Type B pancreatic cell (in vitro differentiated cells): ENCODE results near the gene OR10J5. TPM values are rescaled to one million over a fixed set of nuclear protein-coding genes. Genes with fewer than 3 reads are reported as not detected.
"Not testable (repeated sequence)": the region's sequence is repeated elsewhere in the genome, so short reads cannot be mapped to it uniquely, and the experiment has no call there.

Experiments used
- DNase-seq: peaks from one replicate; pipeline ENCODE4 v3.0.0; 2021; ENCODE audit warnings: mixed read lengths; ENCODE audit not compliant: unreplicated experiment; ENCODE audit errors: extremely low spot score
- H3K27ac Mint-ChIP-seq: 2 replicates; pipeline ENCODE4 v1.8.0; 2021; ENCODE audit warnings: mild to moderate bottlenecking, mixed read lengths
- H3K27me3 Mint-ChIP-seq: 2 replicates; pipeline ENCODE4 v1.8.0; 2021; ENCODE audit warnings: mixed read lengths
- H3K36me3 Mint-ChIP-seq: 2 replicates; pipeline ENCODE4 v1.8.0; 2021; ENCODE audit warnings: mixed read lengths
- H3K4me1 Mint-ChIP-seq: one replicate; pipeline ENCODE4 v1.8.0; 2021; ENCODE audit warnings: mixed read lengths; ENCODE audit not compliant: unreplicated experiment
- H3K4me3 Mint-ChIP-seq: 2 replicates; pipeline ENCODE4 v1.8.0; 2021; ENCODE audit warnings: mild to moderate bottlenecking, mixed read lengths
- H3K9me3 Mint-ChIP-seq: 2 replicates; pipeline ENCODE4 v1.8.0; 2021; ENCODE audit warnings: mixed read lengths
- CTCF ChIP-seq: fragments of 200-600 bp; sonication (generic); conservative IDR thresholded peaks from 2 replicates; pipeline ENCODE4 v1.5.0; 2021; ENCODE audit warnings: antibody characterized with exemption, mild to moderate bottlenecking
- total RNA-seq: library from RNA; stranded (reverse); gene quantifications from 2 replicates; pipeline ENCODE4 v1.2.1, GENCODE V29; 2021; ENCODE audit warnings: low replicate concordance

OR10J5 gene
- total RNA-seq, 1 donor from 2014 or later = not detected

GRCh38 chr1:159501082-159501481 lies 34.7 kb downstream of the OR10J5 start:
- DNase-seq = no peak
- H3K4me3 Mint-ChIP-seq = no peak overlapping the region
- peaks cover under 1% of the 10 kb centered on the region for H3K9me3 Mint-ChIP-seq
- H3K36me3 Mint-ChIP-seq = no peaks in the 10 kb centered on the region
- no peak for TF ChIP-seq CTCF
- no peaks in the 10 kb centered on the region for H3K4me1 Mint-ChIP-seq
- H3K27ac Mint-ChIP-seq = no peak overlapping the region
- no peaks in the 10 kb centered on the region for H3K27me3 Mint-ChIP-seq

GRCh38 chr1:159494513-159495210 lies 41.1 kb downstream of the OR10J5 start:
- not testable (repeated sequence) for H3K9me3 Mint-ChIP-seq, H3K27ac Mint-ChIP-seq, H3K27me3 Mint-ChIP-seq, H3K4me1 Mint-ChIP-seq, DNase-seq, H3K36me3 Mint-ChIP-seq, H3K4me3 Mint-ChIP-seq

GRCh38 chr1:159493354-159493753 lies 42.5 kb downstream of the OR10J5 start:
- H3K27me3 Mint-ChIP-seq = no peaks in the 10 kb centered on the region
- peaks cover 6% of the 10 kb centered on the region for H3K9me3 Mint-ChIP-seq
- no peak for TF ChIP-seq CTCF
- no peaks in the 10 kb centered on the region for H3K4me1 Mint-ChIP-seq
- H3K36me3 Mint-ChIP-seq = no peaks in the 10 kb centered on the region
- DNase-seq = no peak
- no peak overlapping the region for H3K27ac Mint-ChIP-seq
- H3K4me3 Mint-ChIP-seq = no peak overlapping the region

- H3K4me1 Mint-ChIP-seq = no peaks in the 10 kb centered on the region
- peaks cover 6% of the 10 kb centered on the region for H3K9me3 Mint-ChIP-seq
- TF ChIP-seq CTCF = no peak
- no peak overlapping the region for H3K4me3 Mint-ChIP-seq
- no peaks in the 10 kb centered on the region for H3K36me3 Mint-ChIP-seq
- H3K27me3 Mint-ChIP-seq = no peaks in the 10 kb centered on the region
- DNase-seq = no peak
- H3K27ac Mint-ChIP-seq = no peak overlapping the region
Observed at GRCh38 chr1:159492575-159493323, 43.1 kb downstream of the OR10J5 start.

Other genes with a start within 250 kb of the OR10J5 start
- gene FCER1A, start 233.7 kb downstream of the OR10J5 start, total RNA-seq = not detected in 2 replicates
- not detected in 2 replicates for gene OR10J4, start 103.8 kb downstream of the OR10J5 start, total RNA-seq
- not detected in 2 replicates for gene OR10J1, start 96.3 kb downstream of the OR10J5 start, total RNA-seq
- 0.40 TPM in 1 of 2 replicates, not detected in the other for gene APCS, start 51.8 kb upstream of the OR10J5 start, total RNA-seq
- 0.52 TPM in 1 of 2 replicates, not detected in the other for gene CRP, start 178.6 kb upstream of the OR10J5 start, total RNA-seq
- 24.0 and 37.7 TPM in 2 replicates for gene DUSP23, start 245.0 kb upstream of the OR10J5 start, total RNA-seq